ENCODE measurements around the gene ZNF337.
"Not testable (repeated sequence)": the region's sequence is repeated elsewhere in the genome, so short reads cannot be mapped to it uniquely, and the experiment has no call there.

ZNF337 gene

GRCh38 chr20:25659999-25660398 lies 36.7 kb downstream of the ZNF337 start:
- TF ChIP-seq, protein P1, sequence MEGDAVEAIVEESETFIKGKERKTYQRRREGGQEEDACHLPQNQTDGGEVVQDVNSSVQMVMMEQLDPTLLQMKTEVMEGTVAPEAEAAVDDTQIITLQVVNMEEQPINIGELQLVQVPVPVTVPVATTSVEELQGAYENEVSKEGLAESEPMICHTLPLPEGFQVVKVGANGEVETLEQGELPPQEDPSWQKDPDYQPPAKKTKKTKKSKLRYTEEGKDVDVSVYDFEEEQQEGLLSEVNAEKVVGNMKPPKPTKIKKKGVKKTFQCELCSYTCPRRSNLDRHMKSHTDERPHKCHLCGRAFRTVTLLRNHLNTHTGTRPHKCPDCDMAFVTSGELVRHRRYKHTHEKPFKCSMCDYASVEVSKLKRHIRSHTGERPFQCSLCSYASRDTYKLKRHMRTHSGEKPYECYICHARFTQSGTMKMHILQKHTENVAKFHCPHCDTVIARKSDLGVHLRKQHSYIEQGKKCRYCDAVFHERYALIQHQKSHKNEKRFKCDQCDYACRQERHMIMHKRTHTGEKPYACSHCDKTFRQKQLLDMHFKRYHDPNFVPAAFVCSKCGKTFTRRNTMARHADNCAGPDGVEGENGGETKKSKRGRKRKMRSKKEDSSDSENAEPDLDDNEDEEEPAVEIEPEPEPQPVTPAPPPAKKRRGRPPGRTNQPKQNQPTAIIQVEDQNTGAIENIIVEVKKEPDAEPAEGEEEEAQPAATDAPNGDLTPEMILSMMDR (IDR thresholded peaks at IDR 0.05; ENCODE audit: low read depth, low read length), result no peak
- H3K4me3 ChIP-seq (ENCODE audit: low read depth, low read length), result no peak overlapping the region
- in situ Hi-C loops (cut with HindIII; ENCODE audit: low sequenced_read_pairs), result no loop called here
- no peak for DNase-seq (ENCODE audit: low read depth, low spot score)

DNA sequence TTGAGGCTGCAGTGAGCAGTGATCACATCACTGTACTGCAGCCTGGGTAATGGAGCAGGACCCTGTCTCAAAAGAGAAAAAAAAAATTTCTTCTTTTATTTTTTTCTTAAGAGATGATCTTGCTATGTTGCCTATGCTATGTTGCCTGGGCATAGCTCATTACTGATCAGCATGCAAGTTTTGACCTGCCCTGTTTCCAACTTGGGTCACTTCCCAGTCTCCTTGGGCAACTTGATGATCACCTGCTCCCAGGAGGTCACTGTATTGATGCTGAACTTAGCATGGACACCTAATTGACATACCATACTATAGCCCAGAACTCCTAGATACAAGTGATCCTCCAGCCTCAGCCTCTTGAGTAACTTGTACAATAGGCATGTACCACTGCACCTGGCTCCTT lies 42.2 kb downstream of the ZNF337 start:
- no peak overlapping the region for H3K4me3 ChIP-seq (ENCODE audit: low read depth, low read length)
- in situ Hi-C loops (cut with HindIII; ENCODE audit: low sequenced_read_pairs), result no loop called here
- no peak for DNase-seq (ENCODE audit: low read depth, low spot score)
- TF ChIP-seq, protein P1 (IDR thresholded peaks at IDR 0.05; ENCODE audit: low read depth, low read length), result no peak

DNA sequence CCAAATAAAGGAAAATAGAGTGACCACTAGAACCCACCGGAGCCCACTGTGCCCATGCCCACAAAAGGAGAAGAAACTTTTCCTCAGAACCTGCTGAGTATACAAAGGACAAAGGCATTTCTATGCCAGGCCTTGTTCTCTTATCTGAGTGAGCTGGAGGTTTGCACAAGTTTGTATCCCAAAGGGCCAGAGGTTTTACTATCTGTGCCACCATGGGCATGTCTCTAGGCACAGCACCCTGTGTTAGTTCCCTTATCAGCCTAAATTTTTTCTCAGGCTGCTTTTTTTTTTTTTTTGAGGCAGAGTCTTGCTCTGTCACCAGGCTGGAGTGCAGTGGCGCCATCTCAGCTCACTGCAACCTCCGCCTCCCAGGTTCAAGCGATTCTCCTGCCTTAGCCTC lies 43.8 kb downstream of the ZNF337 start:
- in situ Hi-C loops (cut with HindIII; ENCODE audit: low sequenced_read_pairs); DNase-seq (ENCODE audit: low read depth, low spot score); H3K4me3 ChIP-seq (ENCODE audit: low read depth, low read length): not testable (repeated sequence)

DNA sequence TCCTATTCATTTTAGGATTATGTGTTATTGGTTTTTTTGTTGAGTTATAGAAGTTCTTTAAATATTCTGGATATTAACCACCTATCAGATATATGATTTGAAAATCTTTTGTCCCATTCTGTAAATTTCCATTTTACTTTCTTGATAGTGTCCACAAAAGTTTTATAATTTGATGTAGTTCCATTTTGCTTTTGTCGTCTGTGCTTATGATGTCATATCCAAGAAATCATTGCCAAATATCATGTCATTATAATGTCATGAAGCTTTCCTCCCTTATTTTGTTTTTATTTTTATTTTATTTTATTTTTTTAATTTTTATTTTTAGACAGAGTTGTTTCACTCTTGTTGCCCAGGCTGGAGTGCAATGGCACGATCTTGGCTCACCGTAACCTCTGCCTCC lies 51.8 kb downstream of the ZNF337 start:
- in situ Hi-C loops (cut with HindIII; ENCODE audit: low sequenced_read_pairs), result no loop called here
- TF ChIP-seq, protein P1 (IDR thresholded peaks at IDR 0.05; ENCODE audit: low read depth, low read length), result no peak
- no peak for DNase-seq (ENCODE audit: low read depth, low spot score)
- H3K4me3 ChIP-seq (ENCODE audit: low read depth, low read length), result no peak overlapping the region

GRCh38 chr20:25643716-25644115 lies 52.9 kb downstream of the ZNF337 start:
- DNase-seq (ENCODE audit: low read depth, low spot score), result no peak
- TF ChIP-seq, protein P1 (IDR thresholded peaks at IDR 0.05; ENCODE audit: low read depth, low read length), result no peak
- no peak overlapping the region for H3K4me3 ChIP-seq (ENCODE audit: low read depth, low read length)
- in situ Hi-C loops (cut with HindIII; ENCODE audit: low sequenced_read_pairs), result no loop called here

DNA sequence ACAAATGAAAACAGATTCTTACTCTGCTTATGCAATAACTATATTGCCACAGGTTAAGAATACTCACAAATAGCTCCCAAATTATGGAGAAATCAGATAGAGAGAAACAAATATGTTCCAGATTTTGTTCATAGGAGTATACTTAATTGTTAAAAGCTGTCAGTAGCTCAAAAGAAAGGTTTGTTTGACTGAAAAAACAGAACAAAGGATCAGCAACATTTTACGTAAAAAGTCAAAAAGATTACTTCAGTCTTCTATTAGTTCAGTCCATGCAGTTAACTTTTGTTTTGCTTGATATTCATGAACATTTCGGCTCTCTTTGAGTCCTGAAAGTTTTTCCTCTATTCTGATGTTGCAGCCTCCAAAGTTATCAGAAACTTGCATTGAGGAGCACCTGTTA lies 59.4 kb downstream of the ZNF337 start:
- no peak overlapping the region for H3K4me3 ChIP-seq (ENCODE audit: low read depth, low read length)
- in situ Hi-C loops (cut with HindIII; ENCODE audit: low sequenced_read_pairs), result no loop called here
- DNase-seq (ENCODE audit: low read depth, low spot score), result peak; percentile 3
- TF ChIP-seq, protein P1 (IDR thresholded peaks at IDR 0.05; ENCODE audit: low read depth, low read length), result no peak

DNA sequence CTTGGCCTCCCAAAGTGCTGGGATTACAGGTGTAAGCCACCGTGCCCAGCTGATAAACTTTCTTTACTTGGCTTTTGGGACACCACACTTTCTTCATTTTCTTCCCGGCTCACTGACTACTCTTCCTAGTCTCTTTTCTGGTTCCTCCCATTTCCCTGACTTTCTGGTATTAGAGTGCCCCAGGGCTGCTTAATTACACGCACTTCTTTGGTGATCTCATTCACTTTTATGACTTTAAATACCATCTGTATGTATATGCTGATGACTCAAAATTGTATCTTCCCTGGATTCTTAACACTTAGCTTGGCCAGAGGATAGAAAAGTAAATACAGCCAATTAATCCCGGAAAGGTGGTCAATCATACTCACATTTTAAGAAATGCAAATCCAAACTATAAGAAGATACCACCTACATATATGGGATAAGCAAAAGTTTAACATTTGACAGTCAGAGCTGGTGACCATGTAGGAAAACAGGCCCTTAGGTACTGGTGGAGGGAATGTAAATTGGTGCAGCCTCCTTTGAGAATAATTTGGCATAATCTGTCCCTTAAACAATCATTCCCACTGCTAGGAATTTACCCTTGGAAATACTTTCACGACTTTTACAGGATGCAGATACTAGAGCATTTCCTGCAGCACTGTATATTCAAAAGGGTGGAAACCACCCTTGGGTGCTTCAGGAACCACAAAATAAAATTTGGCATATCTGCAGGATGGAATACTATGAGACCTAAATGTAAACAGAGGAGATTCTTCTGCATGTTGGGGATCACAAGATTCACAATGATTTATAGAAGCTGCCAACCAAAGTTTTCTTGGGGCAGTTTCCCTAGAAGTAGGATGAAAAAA lies 63.5 kb downstream of the ZNF337 start:
- DNase-seq (ENCODE audit: low read depth, low spot score), result no peak
- in situ Hi-C loops (cut with HindIII; ENCODE audit: low sequenced_read_pairs), result no loop called here
- TF ChIP-seq, protein P1 (IDR thresholded peaks at IDR 0.05; ENCODE audit: low read depth, low read length), result no peak
- no peak overlapping the region for H3K4me3 ChIP-seq (ENCODE audit: low read depth, low read length)

- H3K4me3 ChIP-seq (ENCODE audit: low read depth, low read length); in situ Hi-C loops (cut with HindIII; ENCODE audit: low sequenced_read_pairs); DNase-seq (ENCODE audit: low read depth, low spot score): not testable (repeated sequence)
These were observed 66.0 kb downstream of the ZNF337 start for GRCh38 chr20:25630615-25631014.

Measured in astrocyte of the spinal cord (primary cell).